ENCODE results near the gene TLCD3B. TPM values are rescaled to one million over a fixed set of nuclear protein-coding genes. Genes with fewer than 3 reads are reported as not detected.

TLCD3B gene
- total and polyA plus RNA-seq, 2 of the 4 experiments (the other 2 are of a cell fraction) = 0.19 TPM; not detected in 1

GRCh38 chr16:30079480-30079879 is 48.4 kb upstream of the TLCD3B start:
- intact Hi-C loops (cut with micrococcal nuclease) (no loop called here), in situ Hi-C loops (cut with MboI; ENCODE audit: low sequenced_read_pairs) (loop anchor here (10.0 kb wide), 1 partner anchor 325 kb away; the partner anchor contains the start of gene ZNF771), dilution Hi-C loops (cut with HindIII; ENCODE audit: low sequenced_read_pairs, unreplicated experiment) (no loop called here)
- Histone ChIP-seq H3K79me1 (ENCODE audit: low read depth in 1 of 2, low read length in 2 of 2) (peaks cover 34 to 64% of the 10 kb centered on the region in 2 experiments), H3K23ac (ENCODE audit: low read depth, low read length) (no peak overlapping the region), H4K8ac (ENCODE audit: low read depth in 2 of 2, low read length in 2 of 2) (no peak overlapping the region), H3K4me2 (ENCODE audit: low read depth, low read length) (no peak overlapping the region), H4K5ac (ENCODE audit: low read depth, low read length) (no peak overlapping the region), H4K20me1 (ENCODE audit: insufficient read depth, low read length) (peaks cover 48% of the 10 kb centered on the region), H2AFZ (replicated peaks; ENCODE audit: low read length, poor library complexity) (no peak overlapping the region), H2AK9ac (replicated peaks; ENCODE audit: low read depth, low read length, poor library complexity) (no peak overlapping the region), H3K4me3 (ENCODE audit: insufficient read depth, low read depth, low read length) (no peak overlapping the region), H3K4me1 (ENCODE audit: control insufficient read depth, insufficient read depth, low read length) (peaks cover 11% of the 10 kb centered on the region), H3K4ac (ENCODE audit: low read depth, low read length) (no peak overlapping the region), H3K14ac (replicated peaks; ENCODE audit: low read depth, low read length) (no peak overlapping the region), H2BK20ac (ENCODE audit: low read depth, low read length) (no peak overlapping the region), H3K56ac (ENCODE audit: extremely low read depth, insufficient read depth, low read length) (no peak overlapping the region), H4K91ac (ENCODE audit: insufficient read depth, low read depth, low read length) (no peak overlapping the region), H3K18ac (ENCODE audit: low read depth, low read length) (no peak overlapping the region), H3K9me3 (ENCODE audit: control insufficient read depth, insufficient read depth, low read length) (no peaks in the 10 kb centered on the region), H3K27ac (ENCODE audit: insufficient read depth, low read length) (no peak overlapping the region), H2BK15ac (ENCODE audit: low read depth, low read length) (no peak overlapping the region), H3K9me1 (ENCODE audit: insufficient read depth, low read length) (no peaks in the 10 kb centered on the region), H2AK5ac (ENCODE audit: low read depth, low read length) (no peak overlapping the region), H2BK5ac (ENCODE audit: low read depth, low read length, poor library complexity, severe bottlenecking) (no peak overlapping the region), H2BK120ac (ENCODE audit: low read depth, low read length) (no peak overlapping the region), H3K36me3 (ENCODE audit: control insufficient read depth, insufficient read depth, low read length) (peaks cover 59% of the 10 kb centered on the region), H3K9ac (ENCODE audit: low read depth, low read length) (no peak overlapping the region), H3K27me3 (ENCODE audit: control insufficient read depth, insufficient read depth, low read length) (no peaks in the 10 kb centered on the region)
- WGBS, 2 experiments (ENCODE audit: extremely low coverage in 2 of 2, insufficient read length in 1 of 2) = 80% methylated on average over 1 of the region's 7 CpGs; no CpG with 5 or more reads in 1 of the 2 experiments
- DNase-seq (no peak), ATAC-seq (ENCODE audit: low read depth) (no peak)
- ChIA-PET POLR2A (ENCODE audit: unreplicated experiment) (interaction anchor here (0.7 to 0.8 kb wide), 2 partner anchors 13 to 23 kb away, joined by 3 to 7 read pairs; no protein-coding TSS in a partner anchor), CTCF (no interaction called here)
- TF ChIP-seq FOS (IDR thresholded peaks at IDR 0.05; ENCODE audit: low read depth, low read length) = no peak
- TF ChIP-seq USF2 (IDR thresholded peaks at IDR 0.05; ENCODE audit: low read depth, low read length) = no peak
- TF ChIP-seq MAFK (IDR thresholded peaks at IDR 0.05; ENCODE audit: low read depth, low read length) = no peak
- no peak for TF ChIP-seq CTCF (conservative IDR thresholded peaks at IDR 0.05; ENCODE audit: low read depth, low read length)
- TF ChIP-seq CEBPB (IDR thresholded peaks at IDR 0.05; ENCODE audit: low read depth, low read length) = no peak
- no peak for TF ChIP-seq CHD1 (IDR thresholded peaks at IDR 0.05; ENCODE audit: low read depth, low read length)
- no peak for TF ChIP-seq MAZ (IDR thresholded peaks at IDR 0.05; ENCODE audit: borderline replicate concordance, low read depth, low read length)
- TF ChIP-seq RAD21 (IDR thresholded peaks at IDR 0.05; ENCODE audit: low read length) = no peak
- TF ChIP-seq MXI1 (IDR thresholded peaks at IDR 0.05; ENCODE audit: borderline replicate concordance, low read depth, low read length) = no peak
- no peak for TF ChIP-seq BHLHE40 (IDR thresholded peaks at IDR 0.05; ENCODE audit: low read depth, low read length)
- no peak for TF ChIP-seq RFX5 (IDR thresholded peaks at IDR 0.05; ENCODE audit: low read depth, low read length)
- TF ChIP-seq SMC3 (IDR thresholded peaks at IDR 0.05; ENCODE audit: low read depth, low read length) = no peak
- TF ChIP-seq RCOR1 (IDR thresholded peaks at IDR 0.05; ENCODE audit: insufficient replicate concordance, low read length) = no peak
- no peak for TF ChIP-seq POLR2A (IDR thresholded peaks at IDR 0.05; ENCODE audit: low read depth, low read length)
- no TSS peak for BruUV-seq (replicated peaks)
